Activated T-helper 1 cell treated with anti-CD3 and anti-CD28 coated beads, Interleukin-12 subunit alpha, Interleukin-12 subunit beta, Interleukin-2, Interleukin-4 antibody, amounts not matched to agents 30 ng/mL and 10 ng/mL and 1 ng/mL, durations not matched to agents 14 hours and 24 hours and 36 hours (primary cell): ENCODE data around the gene SPATA13. TPM values are rescaled to one million over a fixed set of nuclear protein-coding genes. Genes with fewer than 3 reads are reported as not detected.
A peak's percentile ranks its signal among the peaks of the same experiment; 100 is the strongest.

Source experiments
- DNase-seq: peaks from one replicate; pipeline ENCODE4 v3.0.0; 2021; ENCODE audit warnings: low spot score
- H3K27ac Mint-ChIP-seq: one replicate; pipeline ENCODE4 v1.8.0; 2021; ENCODE audit warnings: mild to moderate bottlenecking, mixed read lengths
- H3K27me3 Mint-ChIP-seq: one replicate; pipeline ENCODE4 v1.8.0; 2022; ENCODE audit warnings: mild to moderate bottlenecking, moderate library complexity, mixed read lengths; ENCODE audit not compliant: insufficient read depth
- H3K36me3 Mint-ChIP-seq: one replicate; pipeline ENCODE4 v1.8.0; 2021; ENCODE audit warnings: low read depth, mixed read lengths
- H3K4me1 Mint-ChIP-seq: one replicate; pipeline ENCODE4 v1.8.0; 2021; ENCODE audit warnings: low read depth, mixed read lengths
- H3K4me3 Mint-ChIP-seq: one replicate; pipeline ENCODE4 v1.8.0; 2021; ENCODE audit warnings: mild to moderate bottlenecking, moderate library complexity, mixed read lengths
- H3K9me3 Mint-ChIP-seq: one replicate; pipeline ENCODE4 v1.8.0; 2021; ENCODE audit warnings: mixed read lengths
- intact Hi-C: fragments of 100-400 bp; cut with micrococcal nuclease; formaldehyde crosslinking; loops from one replicate; pipeline ENCODE4 v1.15.1; 2024
- total RNA-seq: library from RNA; stranded (reverse); gene quantifications from 2 replicates; pipeline ENCODE4 v1.2.3, GENCODE V29; 2022

The SPATA13 gene
- total RNA-seq, 1 donor from 2014 or later, result 56.2 TPM

- Mint-ChIP-seq H3K36me3 (peaks cover 31% of the 10 kb centered on the region), H3K4me1 (peaks cover 83% of the 10 kb centered on the region), H3K9me3 (no peaks in the 10 kb centered on the region), H3K27ac (peak overlapping the region; percentile 78), H3K27me3 (no peaks in the 10 kb centered on the region), H3K4me3 (peak overlapping the region; percentile 45)
- peak; percentile 76 for DNase-seq
- intact Hi-C loops, result loop anchor here (1.0 to 2.0 kb wide), 3 partner anchors 9 to 168 kb away; no protein-coding TSS in a partner anchor
Observed at GRCh38 chr13:24264976-24265375, 104.5 kb downstream of the SPATA13 start.

- intact Hi-C loops, result loop anchor here (1.0 to 2.0 kb wide), 3 partner anchors 9 to 169 kb away; no protein-coding TSS in a partner anchor
- Mint-ChIP-seq H3K9me3 (no peaks in the 10 kb centered on the region), H3K27me3 (no peaks in the 10 kb centered on the region), H3K36me3 (peaks cover 29% of the 10 kb centered on the region), H3K4me1 (peaks cover 83% of the 10 kb centered on the region), H3K27ac (peak overlapping the region; percentile 78), H3K4me3 (peak overlapping the region; percentile 45)
- DNase-seq, result no peak
Observed at GRCh38 chr13:24265453-24265852, 104.9 kb downstream of the SPATA13 start.

GRCh38 chr13:24267274-24267673 is 106.8 kb downstream of the SPATA13 start:
- intact Hi-C loops, result loop anchor here (1.0 kb wide), 1 partner anchor 34 kb away; no protein-coding TSS in a partner anchor
- Mint-ChIP-seq H3K36me3 (peaks cover 23% of the 10 kb centered on the region), H3K9me3 (no peaks in the 10 kb centered on the region), H3K4me3 (peak overlapping the region; percentile 82), H3K27ac (peak overlapping the region; percentile 95), H3K4me1 (peaks cover 84% of the 10 kb centered on the region), H3K27me3 (no peaks in the 10 kb centered on the region)
- peak; percentile 38 for DNase-seq

- DNase-seq, result no peak
- H3K9me3 Mint-ChIP-seq, result no peaks in the 10 kb centered on the region
- peak overlapping the region; percentile 82 for H3K4me3 Mint-ChIP-seq
- H3K27ac Mint-ChIP-seq, result peak overlapping the region; percentile 95
- H3K27me3 Mint-ChIP-seq, result no peaks in the 10 kb centered on the region
- intact Hi-C loops, result loop anchor here (1.0 kb wide), 1 partner anchor 34 kb away; no protein-coding TSS in a partner anchor
- H3K36me3 Mint-ChIP-seq, result peaks cover 26% of the 10 kb centered on the region
- H3K4me1 Mint-ChIP-seq, result peaks cover 84% of the 10 kb centered on the region
Observed at GRCh38 chr13:24267801-24268200, 107.3 kb downstream of the SPATA13 start.

GRCh38 chr13:24269821-24270220 is 109.3 kb downstream of the SPATA13 start:
- intact Hi-C loops, result loop anchor here (2.0 to 10.0 kb wide), 8 partner anchors 19 to 1785 kb away; partner anchors contain the start of genes ATP12A, MTMR6 and SHISA2
- DNase-seq, result no peak
- Mint-ChIP-seq H3K36me3 (peaks cover 23% of the 10 kb centered on the region), H3K4me1 (peaks cover 84% of the 10 kb centered on the region), H3K27me3 (no peaks in the 10 kb centered on the region), H3K9me3 (no peaks in the 10 kb centered on the region), H3K27ac (peak overlapping the region; percentile 93), H3K4me3 (peak overlapping the region; percentile 88)

- Mint-ChIP-seq H3K9me3 (no peaks in the 10 kb centered on the region), H3K4me1 (peaks cover 82% of the 10 kb centered on the region), H3K4me3 (peak overlapping the region; percentile 88), H3K36me3 (peaks cover 23% of the 10 kb centered on the region), H3K27me3 (no peaks in the 10 kb centered on the region), H3K27ac (peak overlapping the region; percentile 93)
- intact Hi-C loops, result loop anchor here (2.0 to 10.0 kb wide), 8 partner anchors 20 to 1784 kb away; partner anchors contain the start of genes ATP12A, MTMR6 and SHISA2
- DNase-seq, result peak; percentile 54
Observed at GRCh38 chr13:24270639-24271141, 110.2 kb downstream of the SPATA13 start.

- H3K36me3 Mint-ChIP-seq, result peaks cover 22% of the 10 kb centered on the region
- no peaks in the 10 kb centered on the region for H3K27me3 Mint-ChIP-seq
- intact Hi-C loops, result loop anchor here (2.0 to 10.0 kb wide), 8 partner anchors 20 to 1784 kb away; partner anchors contain the start of genes ATP12A, MTMR6 and SHISA2
- H3K4me3 Mint-ChIP-seq, result peak overlapping the region; percentile 88
- no peaks in the 10 kb centered on the region for H3K9me3 Mint-ChIP-seq
- H3K4me1 Mint-ChIP-seq, result peaks cover 83% of the 10 kb centered on the region
- H3K27ac Mint-ChIP-seq, result peak overlapping the region; percentile 93
- no peak for DNase-seq
Observed at GRCh38 chr13:24271231-24271600, 110.7 kb downstream of the SPATA13 start.

GRCh38 chr13:24271601-24272451 is 111.3 kb downstream of the SPATA13 start:
- intact Hi-C loops, result loop anchor here (2.0 to 10.0 kb wide), 8 partner anchors 21 to 1783 kb away; partner anchors contain the start of genes ATP12A, MTMR6 and SHISA2
- Mint-ChIP-seq H3K36me3 (peaks cover 22% of the 10 kb centered on the region), H3K9me3 (no peaks in the 10 kb centered on the region), H3K4me3 (peak overlapping the region; percentile 88), H3K4me1 (peaks cover 83% of the 10 kb centered on the region), H3K27me3 (no peaks in the 10 kb centered on the region), H3K27ac (peak overlapping the region; percentile 93)
- DNase-seq, result peak; percentile 59

GRCh38 chr13:24272452-24273161 is 112.1 kb downstream of the SPATA13 start:
- Mint-ChIP-seq H3K4me1 (peaks cover 81% of the 10 kb centered on the region), H3K36me3 (peaks cover 17% of the 10 kb centered on the region), H3K27ac (peak overlapping the region; percentile 93), H3K27me3 (no peaks in the 10 kb centered on the region), H3K4me3 (peak overlapping the region; percentile 88), H3K9me3 (no peaks in the 10 kb centered on the region)
- no peak for DNase-seq
- intact Hi-C loops, result loop anchor here (5.0 to 10.0 kb wide), 7 partner anchors 185 to 1782 kb away; partner anchors contain the start of genes ATP12A, MTMR6 and SHISA2

GRCh38 chr13:24273926-24274325 is 113.4 kb downstream of the SPATA13 start:
- peaks cover 19% of the 10 kb centered on the region for H3K36me3 Mint-ChIP-seq

GRCh38 chr13:24274452-24275021 is 114.0 kb downstream of the SPATA13 start:
- Mint-ChIP-seq H3K27me3 (no peaks in the 10 kb centered on the region), H3K9me3 (no peaks in the 10 kb centered on the region), H3K4me3 (peak overlapping the region; percentile 62), H3K27ac (peak overlapping the region; percentile 93), H3K4me1 (peaks cover 88% of the 10 kb centered on the region), H3K36me3 (peaks cover 21% of the 10 kb centered on the region)
- peak; percentile 65 for DNase-seq
- intact Hi-C loops, result loop anchor here (1.0 to 10.0 kb wide), 18 partner anchors 9 to 1780 kb away; partner anchors contain the start of genes ATP12A, MTMR6, NUP58 and SHISA2

More at GRCh38 chr13:24273926-24274325, 113.4 kb downstream of the SPATA13 start:
- intact Hi-C loops, result loop anchor here (1.0 to 10.0 kb wide), 18 partner anchors 9 to 1781 kb away; partner anchors contain the start of genes ATP12A, MTMR6, NUP58 and SHISA2
- DNase-seq, result no peak
- Mint-ChIP-seq H3K4me1 (peaks cover 84% of the 10 kb centered on the region), H3K27ac (peak overlapping the region; percentile 93), H3K27me3 (no peaks in the 10 kb centered on the region), H3K9me3 (no peaks in the 10 kb centered on the region), H3K4me3 (peak overlapping the region; percentile 62)

GRCh38 chr13:24275041-24275440 is 114.5 kb downstream of the SPATA13 start:
- H3K4me3 Mint-ChIP-seq, result peak overlapping the region; percentile 62
- intact Hi-C loops, result loop anchor here (2.0 to 10.0 kb wide), 6 partner anchors 106 to 1780 kb away; partner anchors contain the start of genes ATP12A, MTMR6 and SHISA2
- peaks cover 21% of the 10 kb centered on the region for H3K36me3 Mint-ChIP-seq
- peak overlapping the region; percentile 93 for H3K27ac Mint-ChIP-seq
- no peaks in the 10 kb centered on the region for H3K27me3 Mint-ChIP-seq
- no peaks in the 10 kb centered on the region for H3K9me3 Mint-ChIP-seq
- no peak for DNase-seq
- peaks cover 83% of the 10 kb centered on the region for H3K4me1 Mint-ChIP-seq
